GM23338 (cell line): Measurements from ENCODE around the gene TYK2.

Experiments
- CTCF ChIP-seq, 2 experiments: fragments of 200-600 bp in 1 of 2; sonication (generic) in 1 of 2; conservative IDR thresholded peaks; 2 replicates each; pipeline versions ENCODE4 v1.5.1 to v1.6.1; 2016 to 2017; ENCODE audit warnings: antibody characterized with exemption in 2 of 2, low read depth in 2 of 2, mild to moderate bottlenecking in 2 of 2, moderate library complexity in 1 of 2
- EZH2 ChIP-seq: fragments of 200-600 bp; sonication (generic); IDR thresholded peaks from one replicate; pipeline ENCODE4 v1.8.0; 2017; ENCODE audit warnings: antibody characterized with exemption, mild to moderate bottlenecking, low read depth; ENCODE audit not compliant: unreplicated experiment
- ZNF114 ChIP-seq: fragments of 250-450 bp; sonication (Bioruptor Pico); IDR thresholded peaks from 2 replicates; pipeline ENCODE4 v1.5.0; 2020; ENCODE audit warnings: mild to moderate bottlenecking, moderate library complexity

- TF ChIP-seq CTCF (conservative IDR thresholded peaks at IDR 0.05; ENCODE audit: low read depth in 2 of 2): no peak
- no peak for TF ChIP-seq EZH2
- no peak for TF ChIP-seq ZNF114 (CRISPR knock-in tag)
Measured at GRCh38 chr19:10407096-10407495, 26.7 kb upstream of the TYK2 start.
